NOMO-1 (cell line): ENCODE data around the gene PHF20.
A peak's percentile ranks its signal among the peaks of the same experiment; 100 is the strongest.
"Not testable (repeated sequence)": the region's sequence is repeated elsewhere in the genome, so short reads cannot be mapped to it uniquely, and the experiment has no call there.

Experiments used
- DNase-seq, 2 experiments: peaks; one replicate each; lab custom pipeline; 2025; ENCODE audit not compliant: unreplicated experiment in 2 of 2; lab: John Stamatoyannopoulos, UW

PHF20 gene

DNA sequence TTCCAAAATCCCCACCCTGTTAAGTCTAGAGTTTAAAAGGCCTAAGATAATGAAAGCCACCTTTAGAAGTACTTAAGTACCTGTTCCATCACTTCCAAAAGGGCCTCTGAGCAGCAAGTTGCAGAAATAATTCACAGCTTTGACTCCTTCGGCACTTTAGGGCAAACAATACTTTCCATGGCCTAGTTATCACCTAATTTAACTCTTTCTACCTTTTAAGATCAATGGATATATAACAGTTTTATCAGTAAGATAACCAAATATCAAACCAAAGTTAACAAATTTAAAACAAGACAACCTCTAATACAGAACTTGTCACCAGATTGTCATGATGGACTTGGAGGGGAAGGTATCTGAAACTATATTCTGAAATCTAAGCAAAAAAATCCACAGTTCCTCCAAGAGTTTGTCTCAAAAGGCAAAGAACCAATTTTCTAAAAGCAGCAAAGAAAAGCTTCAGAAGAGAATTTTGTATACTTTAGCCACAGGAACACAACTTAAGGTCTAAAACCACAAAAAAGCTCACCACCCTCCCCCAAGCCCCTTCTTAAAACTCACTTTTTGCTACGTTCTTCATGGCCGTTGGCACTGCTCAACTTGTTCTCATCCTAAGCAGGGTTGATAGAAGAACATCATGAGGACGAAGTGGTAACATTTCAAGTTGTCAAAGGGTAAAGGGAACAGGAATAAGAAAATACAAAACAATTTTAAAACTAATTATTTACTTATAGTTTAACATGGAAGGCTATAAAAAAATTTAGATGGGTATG, 33.2 kb upstream of the PHF20 start:
- no peak for DNase-seq

DNA sequence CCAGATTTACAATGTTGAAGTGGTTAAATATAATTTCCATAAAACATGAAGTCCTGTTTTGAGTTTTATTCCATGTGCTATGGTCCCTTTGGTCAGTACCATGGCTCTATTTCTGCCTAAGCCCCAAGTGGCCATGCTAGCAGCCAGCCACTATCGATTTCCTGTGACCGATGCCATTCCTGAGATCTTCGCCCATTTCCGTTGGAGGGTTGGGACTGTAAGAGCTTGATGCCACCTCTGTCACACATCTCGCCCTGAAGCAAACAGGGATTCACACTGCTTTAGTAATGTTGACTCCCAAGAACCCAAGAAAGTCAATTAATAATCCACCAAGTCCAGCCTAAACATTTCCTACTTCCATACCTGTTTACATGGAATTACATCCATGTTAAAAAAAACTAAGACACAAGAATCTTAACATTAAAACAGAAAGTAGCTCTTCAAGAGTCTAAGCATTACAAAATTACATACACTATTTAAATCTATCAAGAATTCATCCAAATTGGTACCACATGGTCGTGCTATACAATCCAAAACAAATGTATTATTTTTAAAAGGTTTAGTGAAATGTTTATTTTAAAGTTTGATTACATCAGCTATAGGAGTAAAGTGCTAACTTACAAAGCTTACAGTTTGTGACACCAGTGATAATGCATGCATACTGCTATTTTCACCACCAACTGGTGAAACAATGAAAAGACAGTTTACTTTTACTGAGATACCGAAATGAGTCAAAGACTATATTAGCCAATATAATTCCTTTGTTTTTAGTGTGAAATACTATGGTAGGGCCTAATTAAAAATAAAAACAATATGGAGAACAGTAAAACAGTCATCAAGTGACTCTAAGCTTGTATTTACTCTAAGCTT, 32.3 kb upstream of the PHF20 start:
- peak in 1 of 2 experiments; percentile 63 for DNase-seq

DNA sequence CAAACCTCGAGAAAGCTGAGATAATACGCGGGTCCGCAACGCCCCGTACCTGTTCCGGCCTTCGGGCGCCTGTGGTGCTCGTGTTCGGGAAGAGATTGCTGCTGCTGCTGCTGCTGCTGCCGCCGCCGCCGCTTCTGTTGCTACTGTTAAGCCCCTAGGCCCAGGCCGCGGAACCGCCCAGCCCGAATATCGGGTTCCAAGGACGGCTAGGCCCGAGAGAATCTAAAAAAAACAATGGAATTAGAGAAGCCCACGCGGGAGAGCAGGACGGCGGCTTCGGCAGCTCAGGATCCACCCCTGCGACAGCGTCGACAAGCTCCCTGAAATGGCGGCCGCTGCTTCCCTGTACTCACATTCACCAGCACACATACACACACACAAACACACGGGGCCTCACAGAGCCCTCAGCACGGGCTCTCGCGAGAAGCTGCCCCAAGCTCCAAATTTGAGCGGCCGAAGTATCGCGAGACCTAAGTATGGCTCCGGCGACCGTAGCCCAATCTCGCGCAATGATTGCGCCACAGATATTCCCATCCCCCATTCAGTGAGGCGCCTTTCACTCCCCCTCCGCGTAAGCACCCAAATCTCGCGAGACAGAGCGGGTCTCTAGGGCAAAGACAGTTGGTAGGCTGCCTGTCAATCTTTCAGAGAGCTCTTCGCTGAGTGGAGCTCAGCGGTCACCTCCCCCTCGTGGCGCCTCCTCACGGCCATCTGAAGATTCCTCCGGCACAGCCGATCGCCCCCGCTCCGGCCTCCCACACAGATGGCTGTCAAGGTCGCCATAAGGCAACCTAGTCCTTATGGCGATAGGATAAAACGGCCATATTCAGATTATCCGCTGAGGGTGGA, 29.7 kb upstream of the PHF20 start, which contains the start of gene RBM39:
TSS of gene RBM39 (minus strand) at position 369 of the 849 bp plus-strand sequence. CDS start 1,386 bp downstream, outside the sequence.
- DNase-seq = peak; percentile 99 to 100

DNA sequence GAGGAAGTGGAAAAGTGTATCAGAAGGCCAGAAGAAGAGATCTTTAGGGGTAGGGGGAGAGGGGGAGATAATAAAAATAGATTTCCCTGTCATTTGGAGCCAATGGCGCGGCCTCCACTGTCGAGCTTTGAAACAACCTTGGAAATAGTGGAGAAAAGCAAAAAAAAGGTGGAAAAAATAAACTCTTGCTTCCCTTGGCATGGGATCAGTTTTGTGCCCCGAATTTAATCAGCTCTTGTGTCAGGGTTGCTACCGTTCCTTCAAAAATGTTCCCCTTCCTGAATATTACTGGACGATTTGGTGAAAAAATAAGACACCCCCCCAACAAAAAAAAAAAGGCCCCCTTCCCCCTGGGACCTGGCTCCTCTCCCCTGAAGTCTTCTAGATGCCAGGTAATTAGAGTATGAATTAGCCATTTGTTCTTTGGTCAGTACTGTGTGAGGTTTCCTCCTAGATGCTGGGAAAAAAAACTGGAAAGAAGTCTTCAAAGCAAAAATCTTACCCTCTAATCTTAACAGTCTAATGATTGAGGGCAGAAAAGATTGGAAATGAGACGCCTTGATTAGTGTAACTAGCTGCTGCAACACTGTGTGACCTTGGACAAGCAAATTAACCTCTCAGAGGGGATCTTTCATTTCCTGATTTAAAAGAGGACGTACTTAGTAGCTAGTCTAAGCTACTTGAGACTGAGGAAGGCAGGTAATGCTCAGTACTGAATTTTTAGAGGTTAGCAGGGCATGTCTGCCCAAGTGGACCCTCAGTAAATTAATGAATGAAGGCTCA, 28.9 kb upstream of the PHF20 start:
- DNase-seq = peak; percentile 29 to 89

DNA sequence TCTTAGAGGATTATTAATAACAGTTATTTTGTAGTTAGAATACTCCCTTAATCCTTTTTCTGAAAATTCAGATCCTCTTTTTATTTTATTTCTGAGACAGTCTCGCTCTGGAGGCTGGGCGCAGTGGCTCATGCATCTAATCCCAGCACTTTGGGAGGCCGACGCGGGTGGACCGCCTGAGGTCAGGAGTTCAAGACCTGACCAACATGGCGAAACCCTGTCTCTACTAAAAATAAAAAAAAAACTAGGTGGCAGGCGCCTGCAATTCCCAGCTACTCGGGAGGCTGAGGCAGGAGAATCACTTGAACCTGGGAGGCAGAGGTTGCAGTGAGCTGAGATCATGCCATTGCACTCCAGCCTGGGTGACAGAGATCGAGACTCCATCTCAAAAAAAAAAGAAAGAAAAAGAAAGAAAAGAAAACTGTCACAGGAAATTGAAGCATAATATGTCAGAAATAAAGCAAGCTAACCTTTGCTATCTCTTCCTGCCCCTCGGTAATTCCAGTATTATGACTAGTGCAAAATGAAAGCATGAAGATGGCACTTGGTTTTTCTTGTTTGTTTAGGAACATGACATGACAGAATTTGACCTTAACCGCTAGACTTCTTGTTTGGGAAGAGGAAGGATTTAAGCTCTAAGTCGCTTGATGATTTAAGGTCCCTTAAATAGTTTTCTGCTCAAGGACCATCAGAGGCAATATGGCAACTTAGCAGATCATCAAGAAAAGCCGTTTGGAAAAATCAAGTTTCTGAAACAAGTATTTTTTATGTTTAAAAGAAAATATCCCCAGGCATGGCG, 27.9 kb upstream of the PHF20 start:
- DNase-seq = peak; percentile 26 to 54

DNA sequence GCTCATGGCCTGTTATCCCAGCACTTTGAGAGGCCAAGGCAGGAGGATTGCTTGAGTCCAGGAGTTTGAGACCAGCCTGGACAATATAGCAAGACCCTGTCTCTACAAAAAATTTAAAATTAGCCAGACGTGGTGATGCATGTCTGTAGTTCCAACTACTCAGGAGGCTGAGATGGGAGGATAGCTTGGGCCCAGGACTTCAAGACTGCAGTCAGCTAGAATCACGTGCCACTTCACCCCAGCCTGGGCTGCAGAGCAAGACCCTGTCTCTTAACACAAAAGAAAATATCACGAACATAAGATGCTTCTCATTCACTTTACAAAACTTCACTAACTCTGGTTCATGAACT, 27.3 kb upstream of the PHF20 start:
- DNase-seq = not testable (repeated sequence)

DNA sequence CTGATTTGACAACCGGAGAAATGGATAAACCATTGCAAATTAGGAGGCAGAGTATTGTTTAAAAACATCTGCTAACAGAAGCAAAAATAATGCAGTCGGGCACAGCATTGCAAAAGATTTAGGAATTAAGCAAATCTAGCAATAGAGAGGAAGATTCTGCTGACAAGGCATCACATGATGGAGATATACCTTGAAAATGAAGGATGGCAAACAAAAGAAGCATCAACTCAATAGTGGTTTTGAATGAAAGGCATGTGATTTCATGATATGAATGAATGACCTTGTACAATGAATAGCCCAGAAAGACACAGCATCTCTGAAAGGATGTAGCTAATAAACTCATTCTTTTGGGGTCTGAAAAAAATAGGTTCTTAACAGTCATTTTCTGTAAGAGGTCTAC, 21.2 kb upstream of the PHF20 start:
- no peak for DNase-seq

DNA sequence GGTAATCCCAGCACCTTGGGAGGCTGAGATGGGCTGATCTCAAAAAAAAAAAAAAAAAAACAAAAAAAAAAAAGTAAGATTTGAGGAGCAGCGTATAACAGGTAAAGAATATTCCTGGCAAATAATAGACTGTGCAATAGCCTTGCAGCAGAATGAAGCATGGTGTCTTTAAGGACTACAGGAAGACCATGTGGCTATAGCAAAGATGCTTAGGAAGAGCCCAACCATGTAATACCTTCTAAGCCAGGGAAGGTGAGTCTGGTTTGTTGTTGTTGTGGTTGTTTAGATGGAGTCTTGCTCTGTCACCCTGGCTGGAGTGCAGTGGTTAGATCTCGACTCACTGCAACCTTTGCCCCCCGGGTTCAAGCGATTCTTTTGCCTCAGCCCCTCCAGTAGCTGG, 15.4 kb upstream of the PHF20 start:
- DNase-seq = no peak

DNA sequence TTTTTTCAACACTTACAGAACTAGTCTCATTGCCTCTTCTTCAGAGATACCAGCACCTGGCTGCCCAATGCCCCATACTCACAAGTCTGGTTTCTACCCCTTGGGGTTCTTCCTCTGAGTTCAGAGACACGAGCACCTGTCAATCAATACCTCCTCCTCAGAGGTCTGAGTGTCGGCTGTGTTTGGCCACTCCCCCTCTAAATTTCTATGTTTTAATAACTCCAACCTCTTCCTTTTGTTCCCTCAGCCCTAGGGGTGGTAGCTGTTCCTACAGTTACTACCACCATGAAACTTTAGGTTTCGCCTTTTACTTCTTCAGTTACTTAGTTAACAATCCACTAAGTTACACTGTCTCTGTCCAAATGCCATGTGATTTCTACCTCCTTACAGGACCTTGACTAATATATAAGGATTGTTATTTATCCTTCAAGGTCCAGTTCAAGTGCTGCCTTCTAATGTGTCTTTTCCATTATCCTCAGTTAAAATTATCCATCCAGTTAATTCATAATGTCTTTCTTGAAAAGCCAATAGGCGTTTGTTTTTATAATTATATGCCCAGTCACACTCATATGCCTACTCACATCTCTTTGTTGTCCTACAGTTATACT, 14.6 kb upstream of the PHF20 start:
- DNase-seq = no peak

DNA sequence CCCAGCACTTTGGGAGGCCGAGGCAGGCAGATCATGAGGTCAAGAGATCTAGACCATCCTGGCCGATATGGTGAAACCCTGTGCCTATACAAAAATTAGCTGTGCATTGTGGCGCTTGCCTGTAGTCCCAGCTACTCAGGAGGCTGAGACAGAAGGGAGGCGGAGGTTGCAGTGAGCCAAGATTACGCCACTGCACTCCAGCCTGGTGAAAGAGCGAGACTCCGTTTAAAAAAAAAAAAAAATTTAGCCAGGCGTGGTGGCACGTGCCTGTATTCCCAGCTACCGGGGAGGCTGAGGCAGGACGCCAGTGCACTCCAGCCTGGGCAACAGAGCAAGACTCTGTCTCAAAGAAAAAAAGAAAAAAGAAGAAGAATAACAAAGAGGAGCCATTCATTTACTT, 10.3 kb upstream of the PHF20 start:
- DNase-seq = not testable (repeated sequence)

DNA sequence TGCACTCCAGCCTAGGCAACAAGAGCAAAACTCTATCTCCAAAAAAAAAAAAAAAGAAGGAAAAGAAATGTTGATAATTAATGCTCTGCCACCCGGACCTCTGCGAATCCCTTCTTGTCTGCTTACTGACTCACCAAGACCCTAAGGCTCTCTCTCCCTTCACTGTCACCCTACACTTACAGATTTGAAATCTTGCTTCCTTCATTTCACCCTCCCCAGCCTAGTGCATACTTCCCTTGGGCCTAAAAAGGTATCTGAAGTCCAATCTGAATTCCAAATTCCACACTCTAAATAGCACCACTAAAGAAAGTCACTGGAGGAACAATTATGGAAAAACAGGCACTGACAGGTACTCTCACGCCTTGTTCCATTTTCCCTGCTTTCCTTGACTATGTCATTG, 9.4 kb upstream of the PHF20 start:
- no peak for DNase-seq

DNA sequence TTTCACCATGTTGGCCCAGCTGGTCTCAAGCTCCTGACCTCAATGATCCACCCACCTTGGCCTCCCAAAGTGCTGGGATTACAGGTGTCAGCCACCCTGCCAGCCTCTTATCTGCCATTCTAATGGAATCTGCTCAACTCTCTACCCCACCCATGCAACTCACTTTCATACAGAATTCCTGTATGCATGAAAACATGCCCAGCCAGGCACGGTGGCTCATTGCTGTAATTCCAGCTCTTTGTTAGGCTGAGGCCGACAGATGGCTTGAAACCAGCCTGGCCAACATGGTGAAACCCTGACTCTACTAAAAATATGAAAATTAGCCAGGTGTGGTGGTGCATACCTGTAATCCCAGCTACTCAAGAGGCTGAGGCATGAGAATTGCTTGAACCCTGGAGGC, 6.9 kb upstream of the PHF20 start:
- DNase-seq = not testable (repeated sequence)

DNA sequence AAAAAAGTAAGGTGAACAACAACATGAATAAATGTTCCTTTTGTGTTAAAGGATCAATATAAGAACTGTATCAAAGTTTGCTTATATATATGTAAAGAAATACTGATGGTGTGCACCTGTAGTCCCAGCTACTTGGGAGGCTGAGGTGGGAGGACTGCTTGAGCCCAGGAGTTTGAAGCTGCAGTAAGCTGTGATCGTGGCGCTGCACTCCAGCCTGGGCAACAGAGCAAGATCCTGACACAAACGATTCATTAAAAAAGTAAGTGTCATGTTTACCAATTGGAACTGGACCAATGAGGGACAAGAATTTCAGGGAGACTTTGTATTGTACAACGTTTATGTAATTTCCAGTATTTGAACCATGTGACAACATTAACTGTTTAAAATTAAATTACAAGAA, 5.0 kb upstream of the PHF20 start:
- DNase-seq = no peak

DNA sequence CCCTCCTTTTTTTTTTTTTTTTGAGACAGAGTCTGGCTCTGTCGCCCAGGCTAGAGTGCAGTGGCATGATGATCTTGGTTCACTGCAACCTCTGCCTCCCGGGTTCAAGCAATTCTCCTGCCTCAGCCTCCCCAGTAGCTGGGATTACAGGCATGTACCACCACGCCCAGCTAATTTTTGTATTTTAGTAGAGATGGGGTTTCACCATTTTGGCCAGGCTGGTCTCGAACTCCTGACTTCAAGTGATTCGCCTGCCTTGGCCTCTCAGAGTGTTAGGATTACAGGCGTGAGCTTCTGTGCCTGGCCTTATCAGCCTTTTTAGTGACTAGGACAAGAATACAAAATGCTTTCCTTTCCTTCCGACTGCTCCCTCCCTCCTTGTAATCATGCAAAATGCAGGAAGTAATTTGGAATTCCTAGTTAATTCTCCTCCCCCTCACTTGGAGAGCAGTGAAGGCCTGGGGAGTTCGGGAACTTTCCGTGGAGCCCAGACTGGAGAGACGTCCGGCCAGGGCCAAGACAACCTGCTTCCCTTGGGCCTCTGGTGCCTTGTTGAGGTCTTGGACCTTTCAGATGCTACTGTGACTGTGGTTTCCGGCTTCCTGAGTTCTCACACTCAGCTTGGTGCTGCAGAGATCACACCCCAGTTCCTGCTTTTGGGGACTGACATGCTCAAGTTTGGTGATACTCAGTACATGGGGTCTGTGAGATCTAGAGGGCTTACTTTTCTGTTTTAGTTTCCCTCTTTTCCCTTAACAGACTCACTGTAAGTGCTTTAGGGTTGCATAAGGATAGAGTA, 3.9 kb upstream of the PHF20 start:
- DNase-seq = peak; percentile 81 to 88

DNA sequence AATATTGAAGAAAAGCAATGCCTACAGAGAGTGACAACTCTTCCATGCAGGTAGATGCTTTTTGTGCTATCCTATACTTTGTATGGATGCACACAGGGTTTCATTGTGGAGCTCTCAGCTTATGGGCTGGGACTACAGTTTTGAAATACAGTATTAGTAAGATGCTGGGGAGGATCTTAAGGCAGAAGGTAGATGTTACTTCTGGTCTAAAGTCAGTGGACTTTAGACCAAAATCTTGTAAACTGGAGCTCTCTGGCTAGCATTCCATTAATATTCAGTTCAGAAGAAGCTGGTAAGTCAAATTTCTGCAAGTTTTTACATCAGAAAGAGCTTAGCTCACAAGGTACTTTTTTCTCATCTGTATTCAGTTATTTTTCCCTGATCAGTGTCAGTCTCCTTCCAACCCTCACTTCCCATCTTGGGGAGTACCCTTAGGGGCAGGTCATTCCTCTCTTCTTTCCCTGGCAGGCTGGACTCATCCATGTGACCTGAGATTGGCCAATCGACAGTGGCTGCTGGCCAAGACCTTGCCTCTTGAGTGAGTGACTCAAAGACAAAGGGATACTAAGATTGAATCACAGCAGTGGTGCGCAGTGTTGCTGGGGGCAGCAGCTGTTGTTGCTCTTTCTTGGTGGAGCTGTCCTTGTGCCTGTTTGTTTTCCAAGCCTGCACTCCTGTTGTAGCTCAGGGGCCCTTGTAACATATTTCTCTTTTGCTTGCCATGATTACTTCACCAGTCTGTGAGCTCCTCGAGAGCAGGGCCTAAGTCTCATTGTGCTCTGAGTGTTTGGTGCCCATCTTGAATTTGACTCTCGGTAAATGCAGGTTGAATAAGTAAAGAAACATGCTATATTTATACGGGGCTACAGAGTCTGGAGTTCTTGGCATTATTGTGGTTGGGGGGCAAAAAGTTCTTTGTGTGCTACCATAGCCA, 2.8 kb upstream of the PHF20 start:
- DNase-seq = peak in 1 of 2 experiments; percentile 5

DNA sequence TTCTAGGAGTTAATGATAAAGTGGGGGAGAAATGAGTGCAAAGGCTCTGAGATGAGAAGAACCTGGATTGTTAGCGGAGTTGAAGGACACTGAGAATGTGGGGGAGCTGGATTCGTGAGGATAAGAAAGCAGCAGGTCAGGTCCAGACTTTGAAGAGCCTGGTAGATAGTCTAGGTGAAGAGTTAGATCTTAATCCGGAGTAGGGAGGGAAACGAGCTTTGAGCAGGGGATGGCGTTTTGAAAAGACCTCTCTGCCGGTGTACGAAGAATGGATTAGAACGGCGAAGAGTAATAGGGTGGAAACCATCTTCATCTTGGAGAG, 487 bp upstream of the PHF20 start:
- DNase-seq = no peak

DNA sequence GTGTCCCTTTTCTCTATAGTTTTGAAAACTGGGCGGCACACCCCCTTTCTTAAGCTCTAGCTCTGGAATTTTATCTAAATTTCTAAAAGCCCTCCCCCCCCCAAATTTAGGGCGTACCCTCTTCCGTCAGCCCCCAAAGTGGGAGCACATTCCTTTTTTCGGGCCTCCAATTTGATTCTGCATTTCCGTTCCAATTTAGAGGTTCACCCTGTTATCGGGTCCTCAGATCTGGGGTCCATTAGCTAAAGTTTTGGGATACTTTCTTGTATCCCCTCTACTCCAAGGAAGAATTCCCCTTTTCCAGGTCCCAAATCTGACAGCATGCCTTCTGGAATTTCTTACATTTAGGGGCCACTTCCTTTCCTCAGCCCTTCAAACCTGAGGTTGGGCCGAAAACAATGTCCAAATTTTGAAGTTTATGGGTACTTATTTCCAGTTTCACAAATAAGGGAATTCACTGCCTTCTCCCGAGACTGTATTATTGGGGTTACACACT, 796 bp downstream of the PHF20 start:
- no peak for DNase-seq
